Measurements from ENCODE around the gene EDAR.

EDAR gene

DNA sequence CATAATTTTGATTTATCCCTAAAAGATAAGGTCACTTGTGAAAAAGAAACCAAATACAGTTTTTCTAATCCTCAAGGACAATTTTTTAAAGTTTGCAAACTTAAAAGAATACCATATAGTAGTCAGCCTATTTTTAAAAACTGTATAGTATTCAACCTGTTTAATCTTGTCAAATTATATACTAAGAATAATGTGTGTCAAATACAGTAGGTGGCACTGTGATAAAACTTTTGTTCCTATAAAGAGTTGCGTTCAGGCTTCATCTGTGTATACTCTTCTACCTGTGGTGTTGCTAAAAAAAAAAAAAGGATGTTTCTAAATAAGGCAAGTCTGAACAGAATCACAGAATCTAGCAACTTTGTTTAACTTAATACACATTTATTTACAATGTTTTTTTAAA is 133.8 kb downstream of the EDAR start:
- TF ChIP-seq, protein P1, sequence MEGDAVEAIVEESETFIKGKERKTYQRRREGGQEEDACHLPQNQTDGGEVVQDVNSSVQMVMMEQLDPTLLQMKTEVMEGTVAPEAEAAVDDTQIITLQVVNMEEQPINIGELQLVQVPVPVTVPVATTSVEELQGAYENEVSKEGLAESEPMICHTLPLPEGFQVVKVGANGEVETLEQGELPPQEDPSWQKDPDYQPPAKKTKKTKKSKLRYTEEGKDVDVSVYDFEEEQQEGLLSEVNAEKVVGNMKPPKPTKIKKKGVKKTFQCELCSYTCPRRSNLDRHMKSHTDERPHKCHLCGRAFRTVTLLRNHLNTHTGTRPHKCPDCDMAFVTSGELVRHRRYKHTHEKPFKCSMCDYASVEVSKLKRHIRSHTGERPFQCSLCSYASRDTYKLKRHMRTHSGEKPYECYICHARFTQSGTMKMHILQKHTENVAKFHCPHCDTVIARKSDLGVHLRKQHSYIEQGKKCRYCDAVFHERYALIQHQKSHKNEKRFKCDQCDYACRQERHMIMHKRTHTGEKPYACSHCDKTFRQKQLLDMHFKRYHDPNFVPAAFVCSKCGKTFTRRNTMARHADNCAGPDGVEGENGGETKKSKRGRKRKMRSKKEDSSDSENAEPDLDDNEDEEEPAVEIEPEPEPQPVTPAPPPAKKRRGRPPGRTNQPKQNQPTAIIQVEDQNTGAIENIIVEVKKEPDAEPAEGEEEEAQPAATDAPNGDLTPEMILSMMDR (conservative IDR thresholded peaks at IDR 0.05; ENCODE audit: low read depth), result peak; percentile 50
- H3K27ac ChIP-seq, result no peak overlapping the region
- ChIA-PET CTCF (interaction anchor here (0.6 to 2.3 kb wide), 6 partner anchors 30 to 650 kb away, joined by 3 to 21 read pairs (median 4); partner anchors contain the start of gene EDAR), POLR2A (ENCODE audit: low non-redundant PET) (no interaction called here)
- DNase-seq (ENCODE audit: low spot score), result peak; percentile 19

DNA sequence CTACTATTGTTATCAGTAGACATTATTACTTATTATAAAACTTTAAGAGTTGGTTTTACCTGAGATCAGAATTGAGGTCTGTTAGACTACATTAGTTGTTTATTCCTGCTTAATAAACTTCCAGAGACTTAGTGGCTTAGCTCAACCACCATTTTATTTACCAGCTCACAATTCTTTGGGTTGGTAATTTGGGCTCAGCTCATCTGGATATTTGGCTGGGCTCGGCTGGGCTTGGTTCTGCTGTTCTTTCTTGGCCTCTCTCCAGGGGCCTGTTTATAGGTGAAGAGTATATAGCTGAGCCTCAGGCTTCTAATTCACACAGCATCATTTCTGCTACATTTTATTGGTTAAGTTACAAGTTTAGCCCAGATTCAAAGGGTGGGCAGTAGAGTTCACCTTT is 134.5 kb downstream of the EDAR start:
- no peak overlapping the region for H3K27ac ChIP-seq
- POLR2A ChIA-PET (ENCODE audit: low non-redundant PET), result no interaction called here
- CTCF ChIA-PET, result interaction anchor here (0.6 to 2.3 kb wide), 5 partner anchors 10 to 651 kb away, joined by 3 to 21 read pairs (median 4); partner anchors contain the start of gene EDAR
- TF ChIP-seq, protein P1 (conservative IDR thresholded peaks at IDR 0.05; ENCODE audit: low read depth), result no peak
- DNase-seq (ENCODE audit: low spot score), result no peak

DNA sequence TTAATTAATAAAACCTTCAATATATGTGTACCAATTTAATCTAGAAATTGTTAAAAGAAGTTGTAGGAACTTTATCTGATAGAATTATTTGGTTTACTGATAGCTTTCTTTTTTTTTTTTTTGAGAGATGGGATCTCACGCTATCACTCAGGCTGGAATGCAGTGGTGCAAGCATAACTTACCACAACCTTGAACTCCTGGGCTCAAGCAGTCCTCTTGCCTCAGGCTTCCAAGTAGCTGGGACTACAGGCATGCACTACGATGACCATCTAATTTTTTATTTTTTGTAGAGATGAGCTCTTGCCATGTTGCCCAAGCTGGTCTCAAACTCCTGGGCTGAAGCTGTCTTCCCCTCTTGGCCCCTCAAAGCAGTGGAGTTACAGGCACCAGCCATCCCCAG is 135.6 kb downstream of the EDAR start:
- DNase-seq (ENCODE audit: low spot score), result no peak
- no peak overlapping the region for H3K27ac ChIP-seq
- ChIA-PET POLR2A (ENCODE audit: low non-redundant PET) (interaction anchor here (0.5 kb wide), 1 partner anchor 57 kb away, joined by 5 read pairs; no protein-coding TSS in a partner anchor), CTCF (interaction anchor here (0.6 to 2.3 kb wide), 4 partner anchors 11 to 136 kb away, joined by 3 to 21 read pairs (median 5); partner anchors contain the start of gene EDAR)
- TF ChIP-seq, protein P1 (conservative IDR thresholded peaks at IDR 0.05; ENCODE audit: low read depth), result no peak

DNA sequence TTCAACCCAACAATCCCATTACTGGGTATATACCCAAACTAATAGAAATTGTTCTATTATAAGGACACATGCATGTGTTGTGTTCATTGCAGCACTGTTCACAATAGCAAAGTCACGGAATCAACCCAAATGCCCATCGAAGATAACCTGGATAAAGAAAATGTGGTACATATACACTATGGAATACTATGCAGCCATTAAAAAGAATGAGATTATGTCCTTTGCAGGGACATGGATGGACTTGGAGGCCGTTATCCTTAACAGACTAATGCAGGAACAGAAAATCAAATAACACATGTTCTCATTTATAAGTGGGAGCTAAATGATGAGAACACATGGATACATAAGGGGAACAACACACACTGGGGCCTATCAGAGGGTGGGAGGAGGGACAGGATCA is 136.6 kb downstream of the EDAR start:
- CTCF ChIA-PET, result interaction anchor here (0.6 kb wide), 1 partner anchor 12 kb away, joined by 9 read pairs; no protein-coding TSS in a partner anchor
- no peak overlapping the region for H3K27ac ChIP-seq
- POLR2A ChIA-PET (ENCODE audit: low non-redundant PET), result no interaction called here
- DNase-seq (ENCODE audit: low spot score), result no peak
- TF ChIP-seq, protein P1 (conservative IDR thresholded peaks at IDR 0.05; ENCODE audit: low read depth), result no peak

DNA sequence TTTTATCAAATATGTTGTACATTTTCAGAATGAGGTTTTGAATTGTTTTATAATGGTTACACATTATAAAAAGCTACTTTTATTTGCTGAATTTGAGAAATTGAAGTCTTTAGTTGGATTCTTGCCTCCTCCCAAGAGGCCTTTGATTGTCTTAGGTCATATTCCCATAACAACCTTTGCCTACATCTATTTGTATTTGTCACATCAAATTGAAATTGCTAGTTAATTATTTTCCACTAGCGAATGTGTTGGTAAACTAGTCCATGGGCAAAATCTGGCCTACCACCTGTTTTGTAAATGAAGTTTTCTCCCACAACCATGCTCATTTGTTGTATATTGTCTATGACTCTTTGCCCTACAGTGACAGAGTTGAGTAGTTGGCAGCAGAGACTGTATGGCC is 142.0 kb downstream of the EDAR start:
- CTCF ChIA-PET, result no interaction called here
- H3K27ac ChIP-seq, result no peak overlapping the region
- POLR2A ChIA-PET (ENCODE audit: low non-redundant PET), result no interaction called here
- TF ChIP-seq, protein P1 (conservative IDR thresholded peaks at IDR 0.05; ENCODE audit: low read depth), result no peak
- no peak for DNase-seq (ENCODE audit: low spot score)

DNA sequence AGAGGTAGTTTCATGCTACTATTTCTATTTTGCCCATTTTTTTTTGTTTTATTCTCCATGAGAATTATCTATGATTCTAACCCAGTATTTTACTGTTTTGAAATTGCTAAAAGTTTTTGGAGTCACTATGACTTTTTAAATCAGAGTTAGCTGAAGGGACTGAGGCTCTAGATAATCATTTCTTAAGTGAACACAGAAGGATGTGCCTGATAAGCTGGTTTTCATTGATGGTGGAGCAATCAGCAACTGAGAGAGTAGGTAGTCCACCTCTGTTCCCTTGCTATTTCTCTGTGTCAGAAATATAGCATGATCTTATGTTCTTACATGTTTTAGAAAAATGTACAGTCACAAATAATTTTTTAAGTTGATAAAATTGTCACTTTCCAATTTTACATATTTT is 143.1 kb downstream of the EDAR start:
- ChIA-PET CTCF (interaction anchor here (0.7 kb wide), 1 partner anchor 283 kb away, joined by 4 read pairs; the partner anchor contains the start of gene SH3RF3), POLR2A (ENCODE audit: low non-redundant PET) (no interaction called here)
- TF ChIP-seq, protein P1 (conservative IDR thresholded peaks at IDR 0.05; ENCODE audit: low read depth), result no peak

More for the DNA sequence above, 143.1 kb downstream of the EDAR start:
- no peak for DNase-seq (ENCODE audit: low spot score)
- H3K27ac ChIP-seq, result no peak overlapping the region
